GM19397 (cell line): ENCODE measurements around the gene MUC5B.

Experiments
- ATAC-seq: cut with Tn5 transposase; IDR thresholded peaks from one replicate; pipeline ENCODE4 v1.9.1; 2021; ENCODE audit warnings: mild to moderate bottlenecking, moderate library complexity; ENCODE audit not compliant: unreplicated experiment

The MUC5B gene

DNA sequence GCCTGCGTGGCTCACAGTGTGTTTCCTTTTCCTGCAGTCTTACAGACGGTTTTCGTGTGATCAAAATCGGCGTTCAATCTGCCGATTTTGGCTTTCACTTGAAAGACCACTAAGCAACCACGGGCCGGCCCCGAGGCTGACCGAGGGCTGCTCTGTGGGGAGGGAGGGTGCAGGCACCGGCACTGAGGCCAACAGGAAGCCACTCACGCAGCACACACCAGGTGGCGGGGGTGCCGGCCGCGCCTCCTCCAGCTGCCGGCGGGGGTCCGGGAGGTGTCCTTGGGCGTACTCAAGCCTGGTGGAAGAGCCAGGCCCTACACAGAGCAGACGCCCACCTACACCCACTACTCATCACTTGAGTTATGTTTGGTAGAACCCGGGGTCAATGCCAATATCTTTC lies 72.2 kb downstream of the MUC5B start:
- ATAC-seq, result no peak

DNA sequence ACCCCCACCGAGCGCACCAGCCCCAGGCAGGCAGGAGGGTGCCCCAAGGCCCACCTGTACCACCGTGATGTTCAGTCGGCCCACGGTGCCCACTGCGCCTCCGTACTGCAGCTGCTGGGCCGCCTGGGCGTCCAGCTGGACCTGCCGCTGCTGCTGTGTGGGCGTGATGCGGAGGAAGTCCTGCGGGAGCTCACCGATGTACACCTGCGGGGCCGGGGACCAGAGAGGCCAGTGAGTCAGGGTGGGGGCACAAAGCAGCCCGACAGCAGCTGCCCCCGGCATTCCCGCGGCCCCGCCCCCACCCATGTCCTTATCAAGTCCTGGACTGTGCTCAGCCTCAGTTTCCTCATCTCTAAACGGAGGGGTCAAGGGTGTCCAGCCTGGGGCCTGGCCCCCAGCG lies 72.7 kb downstream of the MUC5B start:
- ATAC-seq, result no peak

DNA sequence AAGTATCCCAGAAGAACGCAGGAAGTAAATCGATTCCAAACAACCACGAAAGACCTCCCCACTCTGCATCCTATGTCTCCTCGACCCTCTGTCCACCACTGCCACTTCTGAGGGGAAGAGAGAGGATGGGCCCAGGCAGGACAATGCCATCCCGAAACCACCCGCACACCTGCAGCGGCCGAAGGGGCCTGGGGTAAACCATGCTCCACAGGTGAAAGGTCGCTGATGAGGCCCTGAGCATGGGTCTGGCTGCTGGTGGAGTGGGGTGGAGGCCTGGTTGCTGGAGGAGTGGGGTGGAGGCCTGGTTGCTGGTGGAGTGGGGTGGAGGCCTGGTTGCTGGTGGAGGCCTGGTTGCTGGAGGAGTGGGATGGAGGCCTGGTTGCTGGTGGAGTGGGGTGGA lies 73.4 kb downstream of the MUC5B start:
- ATAC-seq, result no peak

DNA sequence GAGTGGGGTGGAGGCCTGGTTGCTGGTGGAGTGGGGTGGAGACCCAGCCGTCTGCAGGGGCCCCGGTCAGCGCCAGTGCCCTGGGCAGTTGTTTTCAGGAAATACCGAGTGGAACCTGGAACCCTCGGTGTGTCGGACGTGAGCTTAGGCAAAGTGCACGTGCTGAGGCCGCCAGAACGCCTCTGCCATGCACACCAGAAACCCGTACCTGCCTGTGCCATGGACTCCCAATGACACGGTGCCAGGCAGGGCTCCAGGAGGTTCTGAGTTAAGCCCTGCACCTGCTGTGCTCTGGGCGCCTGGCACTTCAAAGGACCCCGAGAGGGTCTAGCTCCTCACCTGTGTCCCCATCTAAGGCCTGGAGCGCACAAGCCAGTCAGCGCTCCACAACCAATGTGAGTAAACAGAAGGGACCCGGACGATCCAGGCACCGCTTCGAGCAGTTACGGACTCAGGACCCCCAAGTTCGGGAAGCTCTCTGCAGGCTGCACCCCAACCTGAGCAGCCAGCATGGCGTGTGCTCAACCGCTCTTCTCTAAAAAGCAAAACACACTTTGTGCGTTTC lies 74.2 kb downstream of the MUC5B start:
- no peak for ATAC-seq

DNA sequence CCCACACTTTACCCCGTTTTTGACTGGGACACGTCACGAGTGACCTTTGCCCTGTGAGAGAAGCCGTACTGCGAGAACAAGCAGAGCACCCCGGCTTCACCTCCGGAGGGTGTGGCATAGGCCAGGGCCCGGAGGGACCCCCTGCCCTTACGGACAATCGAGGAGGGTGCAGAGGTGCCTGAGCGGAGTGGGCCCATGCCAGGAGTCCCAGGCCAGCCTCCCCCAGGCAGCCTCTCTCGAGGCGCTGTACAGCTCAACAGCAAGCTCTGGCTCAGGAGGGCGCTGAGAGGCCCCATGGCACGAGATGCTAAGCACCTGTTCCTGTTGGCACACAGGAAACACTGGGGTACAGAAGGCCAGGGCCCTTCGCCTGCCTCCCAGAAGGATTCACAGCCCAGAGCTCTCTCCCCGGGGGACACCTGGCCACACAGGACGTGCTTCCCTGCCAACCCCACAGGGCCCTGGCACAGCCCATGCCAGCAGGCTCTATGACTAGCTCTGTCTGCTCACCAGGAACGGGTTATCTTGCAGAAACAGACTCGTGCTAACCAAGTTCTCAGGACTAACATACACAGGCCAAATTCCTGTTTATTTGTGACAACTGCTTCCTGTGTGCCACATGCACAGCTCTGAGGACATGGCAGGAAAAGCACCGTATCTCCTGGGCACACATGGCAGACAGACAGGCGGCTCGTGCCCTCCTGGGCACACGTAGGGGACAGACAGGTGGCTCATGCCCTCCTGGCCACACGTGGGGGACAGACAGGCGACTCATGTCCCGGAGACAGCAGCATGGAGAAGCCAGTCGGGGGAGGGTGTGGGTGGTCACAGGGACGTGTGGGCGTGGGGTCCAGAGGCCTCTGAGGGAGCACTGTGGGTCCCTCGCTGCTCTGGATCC lies 75.0 kb downstream of the MUC5B start:
- ATAC-seq, result no peak

DNA sequence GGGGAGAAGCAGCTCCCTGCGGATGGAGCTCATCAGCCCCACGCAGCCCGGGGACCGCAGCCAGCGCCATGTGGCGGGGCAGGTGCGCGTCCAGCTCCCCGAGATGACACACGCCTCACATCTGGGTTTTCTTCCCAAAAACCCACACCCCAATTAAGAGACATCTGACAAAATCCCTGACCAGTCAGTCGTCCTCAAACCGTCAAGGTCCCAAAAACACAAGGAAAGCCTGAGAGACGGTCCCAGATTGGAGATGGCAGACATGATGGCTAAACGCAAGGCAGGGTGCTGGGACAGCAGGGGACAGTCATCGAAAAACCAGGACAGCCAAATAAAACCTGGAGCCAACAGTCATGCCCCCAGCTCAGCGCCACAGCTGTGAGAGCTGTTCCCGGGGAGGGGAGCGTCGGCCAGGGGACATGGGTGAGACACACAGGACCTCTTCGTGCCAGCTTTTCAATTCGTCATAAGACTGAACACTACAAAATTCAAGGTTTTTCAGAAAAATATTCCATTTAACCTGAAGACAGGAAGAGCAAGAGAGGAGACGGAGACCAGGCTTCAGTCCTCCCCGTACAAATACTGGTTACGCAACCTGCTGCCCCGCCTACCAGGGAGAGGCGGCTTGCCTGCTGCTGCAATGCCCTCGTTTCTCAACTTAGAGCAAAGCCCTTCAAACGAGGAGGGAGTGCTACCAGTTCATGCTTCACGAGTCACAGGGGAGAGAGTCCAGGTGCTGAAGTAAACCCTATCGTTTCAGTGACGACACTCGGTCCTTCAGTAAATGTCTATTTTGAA lies 76.0 kb downstream of the MUC5B start:
- no peak for ATAC-seq

DNA sequence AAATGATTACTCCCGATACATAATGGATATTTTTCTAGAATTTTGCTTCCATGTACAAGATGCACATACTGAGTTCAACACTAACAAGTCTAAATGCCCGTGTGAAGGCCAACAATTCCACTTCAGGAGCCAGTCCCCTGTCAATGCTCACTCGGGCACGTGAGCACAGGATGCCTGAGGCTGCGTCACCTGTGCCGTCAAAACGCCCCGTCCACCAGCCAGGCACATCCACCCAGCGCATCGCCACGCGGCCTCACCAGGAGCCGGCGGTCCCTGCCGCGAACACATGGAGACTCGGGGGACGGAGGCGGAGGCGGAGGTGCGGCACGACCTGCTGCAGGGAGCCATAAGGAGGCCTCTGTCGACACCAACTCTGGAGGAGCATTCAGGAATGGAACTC lies 76.8 kb downstream of the MUC5B start:
- no peak for ATAC-seq

DNA sequence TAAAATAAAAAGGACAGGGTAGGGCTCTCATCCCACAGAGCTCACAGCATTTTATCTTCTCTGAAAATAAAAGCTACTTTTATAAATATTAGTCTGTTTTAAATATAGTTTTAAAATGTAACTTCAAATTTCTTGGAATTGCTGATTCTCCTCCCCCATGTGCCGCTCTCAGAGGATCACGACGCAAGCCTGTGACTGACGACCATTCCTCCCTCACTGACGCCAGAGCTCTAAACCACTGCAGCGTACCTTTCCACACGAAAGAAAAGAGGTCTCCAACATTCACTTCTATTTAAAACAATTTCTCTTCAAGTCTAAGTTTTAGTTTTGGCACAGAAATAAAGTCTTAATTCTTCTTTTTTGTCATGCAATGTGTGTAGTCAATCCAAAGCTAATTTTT lies 77.3 kb downstream of the MUC5B start:
- ATAC-seq, result no peak

DNA sequence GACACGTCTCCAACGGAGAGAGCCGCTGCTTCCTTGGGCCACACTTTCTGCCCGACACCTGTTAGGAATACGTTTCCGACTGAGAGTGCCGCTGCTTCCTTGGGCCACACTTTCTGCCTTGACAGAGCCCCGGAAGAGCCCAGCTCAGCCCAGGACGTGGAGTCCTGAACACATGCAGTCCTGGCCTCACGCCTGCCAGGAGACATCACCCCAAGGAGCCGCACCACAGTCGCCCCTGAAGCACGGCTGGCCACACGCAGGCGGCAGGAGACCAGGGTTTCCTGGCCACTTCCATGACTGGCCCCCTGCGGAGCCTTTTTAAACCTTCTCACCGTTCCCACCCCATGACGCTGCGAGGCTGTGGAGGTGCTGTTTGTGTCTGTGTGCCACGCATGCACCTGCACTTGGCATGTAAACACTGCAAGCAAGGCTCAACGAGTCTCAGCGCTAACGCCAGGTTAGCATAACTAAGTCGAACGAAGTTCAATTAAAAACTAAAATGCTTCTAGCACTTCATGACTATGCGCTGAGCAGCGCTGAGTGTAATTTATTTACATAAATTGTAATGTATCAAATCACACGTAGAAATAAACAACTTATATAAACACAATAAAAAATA lies 77.8 kb downstream of the MUC5B start:
- no peak for ATAC-seq

DNA sequence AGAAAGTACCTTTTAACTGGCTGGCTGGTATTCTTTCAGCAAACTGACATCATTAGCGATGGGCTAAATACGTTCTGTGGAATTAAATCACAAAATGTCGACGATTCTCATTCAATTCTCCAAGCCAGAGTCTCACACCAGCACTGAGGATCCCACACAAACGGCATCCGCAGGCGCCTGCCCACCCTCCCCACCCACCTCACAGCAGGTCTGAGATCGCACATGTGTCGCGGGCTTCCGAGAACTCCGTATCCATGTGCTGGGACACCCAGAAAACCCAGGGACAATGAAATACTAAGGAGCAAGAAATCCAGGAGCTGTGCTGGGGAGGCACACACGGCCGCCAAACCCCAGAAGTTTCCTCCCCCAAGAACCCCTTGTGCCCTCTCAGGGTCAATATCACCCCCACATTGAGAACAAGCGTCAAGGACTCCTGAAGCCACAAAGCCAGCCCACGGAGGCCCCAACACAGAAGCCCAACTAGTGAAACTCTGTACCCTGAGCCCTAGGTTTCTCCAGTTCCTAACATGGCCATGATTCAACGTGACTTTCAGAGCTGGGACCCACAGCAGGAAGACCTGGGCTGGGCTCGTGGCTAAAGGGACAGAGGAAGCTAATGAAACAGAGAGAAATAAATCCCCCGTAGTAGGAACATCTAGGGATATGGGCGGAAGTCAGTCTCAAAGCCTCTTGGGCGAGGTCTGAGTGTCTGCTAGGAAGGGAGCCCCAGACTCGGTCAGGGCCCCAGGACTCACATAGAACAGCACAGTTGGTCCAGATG lies 78.5 kb downstream of the MUC5B start:
- no peak for ATAC-seq

DNA sequence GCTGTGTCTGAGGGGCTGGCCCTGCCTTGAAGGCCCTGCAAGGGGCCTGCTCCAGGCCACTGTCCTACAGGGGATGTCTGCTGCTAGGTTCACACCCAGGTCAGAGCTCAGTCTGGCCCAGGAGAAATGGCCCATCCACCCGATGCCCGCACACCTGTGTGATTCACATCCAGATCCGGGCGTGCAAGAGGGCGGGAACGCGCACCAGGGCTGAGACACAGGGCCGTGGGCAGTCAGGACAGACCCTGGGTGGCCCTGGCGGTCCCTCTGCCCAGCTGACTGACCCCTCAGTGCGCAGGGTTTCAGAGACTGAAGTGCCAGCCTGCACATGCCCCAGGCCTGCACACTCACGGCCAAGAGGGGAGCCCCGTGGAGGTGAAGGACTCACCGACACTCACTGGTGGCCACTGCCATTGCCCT lies 79.2 kb downstream of the MUC5B start:
- ATAC-seq, result no peak

DNA sequence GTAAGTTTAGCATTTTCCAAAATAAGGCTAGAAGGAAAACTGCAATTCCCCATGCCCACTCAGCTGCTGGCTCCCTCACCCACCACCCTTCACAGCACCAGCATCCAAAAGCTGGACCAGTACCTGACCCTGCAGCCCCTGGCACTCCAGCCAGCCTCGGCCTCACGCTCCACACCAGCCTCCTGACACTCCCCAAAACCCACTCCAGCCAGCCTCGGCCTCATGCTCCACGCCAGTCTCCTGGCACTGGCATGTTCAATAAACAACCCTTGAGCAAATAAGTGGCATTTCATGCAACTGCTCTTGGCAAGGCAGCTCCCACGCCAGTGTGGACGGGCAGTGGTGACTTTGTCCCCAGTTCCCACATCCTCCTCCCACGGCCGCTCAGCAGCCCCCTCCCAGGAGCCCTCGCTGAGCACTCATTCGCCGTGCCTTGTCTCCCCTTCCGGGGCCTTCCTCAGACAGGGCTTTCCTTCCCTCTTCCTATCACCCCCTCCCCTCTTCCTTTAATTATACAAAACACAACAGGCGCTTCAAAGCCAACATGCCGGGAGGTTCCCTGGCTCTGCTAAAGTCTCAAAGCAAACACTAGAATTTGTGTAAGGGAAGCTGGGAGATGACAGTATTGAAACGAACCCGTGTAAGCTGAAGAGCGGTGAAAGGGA lies 79.7 kb downstream of the MUC5B start:
- no peak for ATAC-seq

DNA sequence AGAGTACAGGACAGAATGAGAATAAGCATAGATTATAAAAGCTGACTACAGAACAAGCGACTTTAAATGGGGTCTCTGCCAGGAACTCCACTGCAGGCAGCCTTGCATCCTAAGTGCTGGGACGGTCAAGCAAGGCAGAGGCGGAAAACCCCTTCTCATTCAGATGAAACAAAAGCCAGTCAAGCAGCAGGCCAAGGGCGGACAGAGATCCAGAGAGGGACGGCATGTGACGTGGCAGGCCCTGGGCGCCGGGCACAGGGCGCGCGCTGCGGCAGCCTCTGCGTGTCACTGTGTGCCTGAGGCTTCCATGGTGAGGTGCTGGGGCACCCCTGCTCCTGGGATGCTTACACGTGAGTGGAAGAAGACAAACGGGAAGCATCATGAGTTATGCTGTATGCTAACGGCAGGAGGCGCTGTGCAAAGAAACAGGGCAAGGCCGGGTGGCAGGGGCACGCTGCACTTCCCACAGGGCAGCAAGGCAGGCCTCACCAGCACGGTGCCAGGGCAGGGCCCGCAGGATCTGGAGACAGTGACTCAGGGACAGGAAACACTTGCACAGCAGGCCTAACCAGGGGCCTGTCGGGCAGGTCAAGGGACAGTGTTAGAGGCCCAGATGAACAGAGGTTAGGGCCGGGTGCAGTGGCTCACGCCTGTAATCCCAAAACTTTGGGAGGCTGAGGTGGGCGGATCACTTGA lies 80.4 kb downstream of the MUC5B start:
- no peak for ATAC-seq

DNA sequence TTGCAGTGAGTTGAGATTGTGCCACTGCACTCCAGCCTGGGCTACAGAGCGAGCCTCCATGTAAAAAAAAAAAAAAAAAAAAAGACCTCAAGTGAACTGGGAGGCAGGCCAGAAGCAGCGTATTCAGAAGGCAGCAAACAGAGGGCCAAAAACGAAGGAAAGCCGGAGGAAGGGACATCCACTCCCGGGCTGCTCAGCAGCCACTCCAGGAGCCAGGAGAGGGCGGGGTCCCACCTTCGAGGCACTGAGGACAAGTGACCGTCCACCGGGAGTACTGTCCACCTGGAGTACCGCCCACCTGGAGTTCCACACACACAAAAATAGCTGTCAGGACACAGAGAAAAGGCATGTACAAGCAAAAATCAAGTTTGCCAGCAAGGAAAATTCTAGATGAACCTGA lies 81.1 kb downstream of the MUC5B start:
- ATAC-seq, result no peak

DNA sequence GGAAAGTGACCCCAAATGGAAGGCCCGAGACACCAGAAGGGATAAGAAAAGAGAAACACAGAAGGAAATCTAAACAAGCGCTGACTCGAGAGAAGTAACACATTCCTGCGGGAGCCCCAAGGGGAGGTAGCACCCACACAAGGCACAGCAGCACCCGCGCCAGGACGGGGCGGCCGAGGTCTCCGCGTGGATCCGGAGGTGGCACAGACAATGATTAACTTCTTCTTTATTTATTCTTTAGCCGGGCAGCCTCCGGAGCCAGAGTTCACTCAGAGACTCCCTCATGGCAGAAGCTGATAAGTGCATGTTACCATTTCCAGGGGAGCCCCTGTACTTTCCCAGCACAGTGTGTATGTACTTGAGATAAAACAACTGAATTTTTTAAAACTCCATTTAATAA lies 81.5 kb downstream of the MUC5B start:
- ATAC-seq, result no peak

DNA sequence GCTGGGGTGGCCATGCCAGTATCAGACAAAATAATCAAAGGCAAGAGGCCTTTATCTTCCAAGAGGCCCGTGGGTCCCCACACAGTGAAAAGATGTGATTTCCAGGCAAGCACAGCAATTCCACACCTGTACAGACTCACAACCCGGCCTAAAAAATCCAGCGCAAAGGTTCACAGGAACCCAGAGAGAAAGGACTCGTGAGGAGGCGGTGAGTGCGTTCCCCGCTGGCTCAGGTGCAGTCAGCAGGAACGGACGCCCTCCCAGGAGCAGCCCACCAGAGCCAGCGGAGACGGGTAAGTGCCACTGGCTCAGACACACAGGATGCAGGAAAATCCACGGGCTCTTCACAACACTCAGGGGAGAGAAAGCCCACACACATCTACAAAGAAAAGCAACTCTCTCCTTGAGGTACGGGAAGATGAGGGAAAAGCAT lies 82.2 kb downstream of the MUC5B start:
- ATAC-seq, result no peak

DNA sequence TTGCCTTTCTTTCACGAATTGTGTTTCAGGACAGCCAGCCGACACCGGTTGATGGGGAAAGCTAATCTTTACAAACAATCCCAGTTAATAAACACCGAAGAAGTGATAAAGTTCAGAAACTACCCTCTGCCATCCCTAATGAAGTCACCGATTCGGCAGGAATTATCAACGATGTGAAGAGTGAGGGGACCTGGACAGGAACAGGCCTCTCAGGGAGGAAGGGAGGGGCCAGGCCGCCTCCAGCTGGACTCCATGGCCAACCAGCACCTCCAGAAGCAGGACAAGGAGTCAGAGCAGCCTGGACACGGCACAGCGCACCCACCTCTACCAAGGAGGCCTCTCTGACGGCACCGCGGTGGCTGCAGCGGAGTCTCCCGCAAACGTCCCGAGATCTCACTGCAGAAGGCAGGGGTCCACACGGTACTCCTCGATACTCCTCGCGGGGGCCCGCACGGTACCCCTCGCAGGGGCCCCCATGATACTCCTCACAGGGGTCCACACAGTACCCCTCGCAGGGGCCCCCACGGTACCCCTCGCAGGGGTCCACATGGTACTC lies 82.7 kb downstream of the MUC5B start:
- no peak for ATAC-seq

DNA sequence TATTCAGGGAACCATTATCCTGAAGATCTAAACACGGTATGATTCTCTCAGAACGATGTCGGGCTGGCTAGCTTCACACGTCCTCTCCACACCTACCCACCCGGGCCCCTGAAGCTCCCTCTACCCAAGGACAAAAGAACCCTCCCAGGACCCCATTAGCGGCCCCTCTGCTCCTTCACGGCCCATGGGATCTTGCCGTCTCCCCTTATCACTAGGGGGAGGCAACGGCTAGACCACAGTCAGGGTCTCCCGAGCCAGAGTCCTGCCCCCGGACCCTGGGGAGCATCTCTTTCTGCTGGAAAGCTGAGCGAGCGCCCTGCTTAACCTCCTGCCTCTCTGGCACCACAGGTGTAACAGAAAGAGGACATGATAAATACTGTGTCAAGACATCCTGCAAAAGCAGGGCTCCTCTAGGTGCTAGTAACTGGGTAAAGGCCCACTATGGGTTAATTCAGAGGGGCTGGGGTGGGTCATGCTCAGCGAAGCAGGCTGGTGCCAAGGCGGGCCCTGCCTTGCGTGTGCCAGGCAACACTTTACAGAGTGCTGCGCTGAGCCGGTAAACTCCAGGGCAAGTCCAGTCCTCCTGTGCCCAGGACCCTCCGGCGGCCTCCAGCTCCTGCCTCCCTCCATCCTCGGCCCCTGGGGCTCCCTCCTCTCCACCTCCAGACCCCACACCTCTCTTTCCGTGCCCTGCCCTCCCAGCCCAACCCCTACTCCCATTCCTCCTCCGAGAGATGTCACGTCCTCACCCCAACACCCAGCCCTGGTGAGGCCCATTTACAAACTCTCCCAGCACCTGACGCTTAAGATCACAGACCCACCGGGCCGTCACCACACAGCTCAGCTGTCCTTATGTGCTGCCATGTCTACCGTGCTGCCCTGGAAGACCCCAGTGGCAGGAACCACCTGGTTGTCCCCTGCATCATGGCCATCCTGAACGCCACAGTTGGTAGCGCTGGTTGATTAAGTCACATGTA lies 83.6 kb downstream of the MUC5B start:
- ATAC-seq, result no peak
